ENCODE data around the gene NOS1AP.

Gene NOS1AP

GRCh38 chr1:162234571-162234970, 165.1 kb downstream of the NOS1AP start:
- Histone ChIP-seq H3K9me2 (replicated peaks; ENCODE audit: control insufficient read depth, low read length) (no peaks in the 10 kb centered on the region), H4K20me1 (ENCODE audit: control insufficient read depth, insufficient read depth, low read depth, low read length) (no peaks in the 10 kb centered on the region), H3K9me3 (ENCODE audit: control insufficient read depth, insufficient read depth, low read length) (no peaks in the 10 kb centered on the region), H3K36me3 (ENCODE audit: control insufficient read depth, low read length) (no peaks in the 10 kb centered on the region), H3K27ac (ENCODE audit: low read depth, low read length) (no peak overlapping the region), H3K79me2 (ENCODE audit: control insufficient read depth, low read length) (no peaks in the 10 kb centered on the region), H3K4me3 (ENCODE audit: low read length) (no peak overlapping the region), H3K4me2 (ENCODE audit: low read length) (no peak overlapping the region), H3K27me3 (ENCODE audit: control insufficient read depth, low read length) (peaks cover 12% of the 10 kb centered on the region), H3K4me1 (ENCODE audit: control insufficient read depth, low read length) (no peaks in the 10 kb centered on the region), H3F3A (ENCODE audit: control insufficient read depth, insufficient read depth) (no peaks in the 10 kb centered on the region)
- TF ChIP-seq, protein P1, sequence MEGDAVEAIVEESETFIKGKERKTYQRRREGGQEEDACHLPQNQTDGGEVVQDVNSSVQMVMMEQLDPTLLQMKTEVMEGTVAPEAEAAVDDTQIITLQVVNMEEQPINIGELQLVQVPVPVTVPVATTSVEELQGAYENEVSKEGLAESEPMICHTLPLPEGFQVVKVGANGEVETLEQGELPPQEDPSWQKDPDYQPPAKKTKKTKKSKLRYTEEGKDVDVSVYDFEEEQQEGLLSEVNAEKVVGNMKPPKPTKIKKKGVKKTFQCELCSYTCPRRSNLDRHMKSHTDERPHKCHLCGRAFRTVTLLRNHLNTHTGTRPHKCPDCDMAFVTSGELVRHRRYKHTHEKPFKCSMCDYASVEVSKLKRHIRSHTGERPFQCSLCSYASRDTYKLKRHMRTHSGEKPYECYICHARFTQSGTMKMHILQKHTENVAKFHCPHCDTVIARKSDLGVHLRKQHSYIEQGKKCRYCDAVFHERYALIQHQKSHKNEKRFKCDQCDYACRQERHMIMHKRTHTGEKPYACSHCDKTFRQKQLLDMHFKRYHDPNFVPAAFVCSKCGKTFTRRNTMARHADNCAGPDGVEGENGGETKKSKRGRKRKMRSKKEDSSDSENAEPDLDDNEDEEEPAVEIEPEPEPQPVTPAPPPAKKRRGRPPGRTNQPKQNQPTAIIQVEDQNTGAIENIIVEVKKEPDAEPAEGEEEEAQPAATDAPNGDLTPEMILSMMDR (IDR thresholded peaks at IDR 0.05; ENCODE audit: low read depth, low read length, poor library complexity, severe bottlenecking), result no peak
- no peak for TF ChIP-seq EZH2phosphoT487 (IDR thresholded peaks at IDR 0.05; ENCODE audit: borderline replicate concordance, low read length)

- TF ChIP-seq, protein P1 (IDR thresholded peaks at IDR 0.05; ENCODE audit: low read depth, low read length, poor library complexity, severe bottlenecking), result no peak
- no peak for TF ChIP-seq EZH2phosphoT487 (IDR thresholded peaks at IDR 0.05; ENCODE audit: borderline replicate concordance, low read length)
- no peak overlapping the region for H3K4me2 ChIP-seq (ENCODE audit: low read length)
- peaks cover 12% of the 10 kb centered on the region for H3K27me3 ChIP-seq (ENCODE audit: control insufficient read depth, low read length)
- no peak overlapping the region for H3K4me3 ChIP-seq (ENCODE audit: low read length)
- no peak overlapping the region for H3K27ac ChIP-seq (ENCODE audit: low read depth, low read length)
- no peaks in the 10 kb centered on the region for H3K36me3 ChIP-seq (ENCODE audit: control insufficient read depth, low read length)
- H3K9me3 ChIP-seq (ENCODE audit: control insufficient read depth, insufficient read depth, low read length), result no peaks in the 10 kb centered on the region
- H3K9me2 ChIP-seq (replicated peaks; ENCODE audit: control insufficient read depth, low read length), result no peaks in the 10 kb centered on the region
- no peaks in the 10 kb centered on the region for H4K20me1 ChIP-seq (ENCODE audit: control insufficient read depth, insufficient read depth, low read depth, low read length)
- no peaks in the 10 kb centered on the region for H3F3A ChIP-seq (ENCODE audit: control insufficient read depth, insufficient read depth)
- H3K4me1 ChIP-seq (ENCODE audit: control insufficient read depth, low read length), result no peaks in the 10 kb centered on the region
- no peaks in the 10 kb centered on the region for H3K79me2 ChIP-seq (ENCODE audit: control insufficient read depth, low read length)
These were observed 165.8 kb downstream of the NOS1AP start for GRCh38 chr1:162235241-162235800.

DNA sequence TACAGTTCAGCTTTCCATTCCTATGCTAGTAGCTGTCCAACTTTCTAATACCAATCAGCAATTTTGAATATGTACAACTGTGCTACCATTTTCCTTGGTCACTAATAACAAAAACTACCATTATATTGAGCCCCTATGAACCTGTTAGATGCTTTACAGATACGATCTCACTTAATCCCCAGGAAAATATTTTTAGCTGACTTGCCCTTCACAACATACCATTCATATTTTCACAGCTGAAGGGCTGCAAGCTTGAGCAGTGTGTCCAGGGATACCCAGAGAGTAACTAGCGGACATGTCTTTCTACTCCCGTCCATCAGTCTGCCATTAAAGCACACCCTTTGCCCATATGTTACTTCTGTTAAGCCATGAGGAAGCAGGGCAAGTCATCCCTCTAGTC, 166.7 kb downstream of the NOS1AP start:
- TF ChIP-seq, protein P1 (IDR thresholded peaks at IDR 0.05; ENCODE audit: low read depth, low read length, poor library complexity, severe bottlenecking), result no peak
- TF ChIP-seq EZH2phosphoT487 (IDR thresholded peaks at IDR 0.05; ENCODE audit: borderline replicate concordance, low read length), result no peak
- no peaks in the 10 kb centered on the region for H3K9me3 ChIP-seq (ENCODE audit: control insufficient read depth, insufficient read depth, low read length)
- peaks cover 12% of the 10 kb centered on the region; the same call in 1 of the 2 replicates for H3K27me3 ChIP-seq (ENCODE audit: control insufficient read depth, low read length)
- H3K4me3 ChIP-seq (ENCODE audit: low read length), result no peak overlapping the region
- H3K4me1 ChIP-seq (ENCODE audit: control insufficient read depth, low read length), result no peaks in the 10 kb centered on the region
- no peaks in the 10 kb centered on the region for H3K9me2 ChIP-seq (replicated peaks; ENCODE audit: control insufficient read depth, low read length)
- H3K4me2 ChIP-seq (ENCODE audit: low read length), result no peak overlapping the region
- H3K36me3 ChIP-seq (ENCODE audit: control insufficient read depth, low read length), result no peaks in the 10 kb centered on the region
- H3K79me2 ChIP-seq (ENCODE audit: control insufficient read depth, low read length), result no peaks in the 10 kb centered on the region
- H3K27ac ChIP-seq (ENCODE audit: low read depth, low read length), result no peak overlapping the region
- no peaks in the 10 kb centered on the region for H3F3A ChIP-seq (ENCODE audit: control insufficient read depth, insufficient read depth)
- no peaks in the 10 kb centered on the region for H4K20me1 ChIP-seq (ENCODE audit: control insufficient read depth, insufficient read depth, low read depth, low read length)

Measured in DOHH2 (cell line).